GM12878 (cell line): ENCODE measurements around the gene LEFTY1. TPM values are rescaled to one million over a fixed set of nuclear protein-coding genes. Genes with fewer than 3 reads are reported as not detected.

Experiments used
- ATAC-seq: fragments of 200-7000 bp; cut with Tn5 transposase; 3 replicates; pipeline ENCODE4 v1.9.1; 2020; ENCODE audit warnings: mild to moderate bottlenecking, moderate library complexity
- BruUV-seq: library from RNA; stranded (reverse); fragments of 400-500 nt; replicated peaks from 2 replicates; lab custom pipeline; 2021; lab: Mats Ljungman, UMichigan
- CTCF ChIA-PET: fragments of 300-600 bp; sonication (Branson Sonifier 250); formaldehyde crosslinking; extraction: SDS; loops from one replicate; lab custom pipeline; 2021; ENCODE audit warnings: inconsistent platforms; lab: Yijun Ruan, JAX
- POLR2A ChIA-PET: fragments of 350-600 bp; formaldehyde crosslinking; extraction: SDS; loops from one replicate; lab custom pipeline; 2021; ENCODE audit warnings: inconsistent platforms; lab: Charles Lee
- RAD21 ChIA-PET: fragments of 300-600 bp; sonication (Branson Sonifier 250); formaldehyde crosslinking; loops from one replicate; lab custom pipeline; 2023; ENCODE audit warnings: antibody characterized with exemption; ENCODE audit not compliant: unreplicated experiment; lab: Charles Lee
- SMC1A ChIA-PET: fragments of 300-600 bp; sonication (Branson Sonifier 250); formaldehyde crosslinking; loops from one replicate; lab custom pipeline; 2023; ENCODE audit not compliant: unreplicated experiment, uncharacterized antibody; lab: Charles Lee
- DNase-seq: peaks from one replicate; pipeline ENCODE4 v3.0.0-alpha.2; 2011; ENCODE audit warnings: low read depth, low spot score
- FAIRE-seq: peaks from 3 replicates; lab custom pipeline; 2011; peaks lifted over from hg19 to GRCh38; lab: Jason Lieb, UNC
- H2AFZ ChIP-seq: 2 replicates; pipeline ENCODE4 v1.6.0; 2011; ENCODE audit warnings: low read depth, low read length, control low read depth; ENCODE audit not compliant: control insufficient read depth
- H3K27ac ChIP-seq: 2 replicates; pipeline ENCODE4 v1.5.1; 2011; ENCODE audit warnings: control low read depth; ENCODE audit not compliant: control insufficient read depth, insufficient read depth
- H3K27me3 ChIP-seq, 2 experiments: replicated peaks in 1 of 2; 2 replicates each; pipeline versions ENCODE4 v1.6.0 to v1.6.1; 2011; ENCODE audit warnings: low read length in 1 of 2; ENCODE audit not compliant: control insufficient read depth in 2 of 2, insufficient read depth in 2 of 2
- H3K36me3 ChIP-seq, 2 experiments: 2 replicates each; pipeline ENCODE4 v1.5.1; 2011; ENCODE audit warnings: low read length in 1 of 2; ENCODE audit not compliant: control insufficient read depth in 2 of 2, insufficient read depth in 2 of 2
- H3K4me1 ChIP-seq: 2 replicates; pipeline ENCODE4 v1.6.1; 2011; ENCODE audit warnings: mild to moderate bottlenecking, low read length, moderate library complexity, mixed read lengths; ENCODE audit not compliant: control insufficient read depth, insufficient read depth
- H3K4me2 ChIP-seq: 2 replicates; pipeline ENCODE4 v1.6.0; 2011; ENCODE audit warnings: control low read depth; ENCODE audit not compliant: control insufficient read depth, insufficient read depth
- H3K4me3 ChIP-seq: fragments of 200-600 bp; sonication (generic); 2 replicates; pipeline ENCODE4 v1.5.1; 2016
- H3K79me2 ChIP-seq: 2 replicates; pipeline ENCODE4 v1.6.0; 2011; ENCODE audit warnings: low read length; ENCODE audit not compliant: control insufficient read depth, insufficient read depth
- H3K9ac ChIP-seq: 2 replicates; pipeline ENCODE4 v1.8.0; 2011; ENCODE audit warnings: low read length, control low read depth, mixed read lengths; ENCODE audit not compliant: control insufficient read depth, insufficient read depth
- H3K9me3 ChIP-seq: replicated peaks from 3 replicates; pipeline ENCODE4 v1.5.1; 2011; ENCODE audit warnings: mild to moderate bottlenecking, low read length; ENCODE audit not compliant: control insufficient read depth, insufficient read depth
- H4K20me1 ChIP-seq: 2 replicates; pipeline ENCODE4 v1.6.0; 2011; ENCODE audit not compliant: control insufficient read depth, insufficient read depth
- BCL11A ChIP-seq: IDR thresholded peaks from 2 replicates; pipeline ENCODE4 v1.6.1; 2011; ENCODE audit warnings: low read depth, low read length
- CHD2 ChIP-seq: IDR thresholded peaks from 2 replicates; pipeline ENCODE4 v1.6.1; 2011; ENCODE audit warnings: low read depth, low read length, improper control_type of control experiment, borderline replicate concordance
- CREM ChIP-seq: IDR thresholded peaks from 2 replicates; pipeline ENCODE4 v1.6.1; 2014; ENCODE audit warnings: antibody characterized with exemption, low read depth
- ESRRA ChIP-seq: IDR thresholded peaks from 2 replicates; pipeline ENCODE4 v1.6.1; 2012; ENCODE audit warnings: mild to moderate bottlenecking, low read length, improper control_type of control experiment
- IRF4 ChIP-seq: IDR thresholded peaks from 2 replicates; pipeline ENCODE4 v1.6.1; 2011; ENCODE audit warnings: low read depth, low read length
- IRF5 ChIP-seq: fragments of 450-650 bp; IDR thresholded peaks from 2 replicates; pipeline ENCODE4 v1.6.1; 2017; ENCODE audit warnings: borderline replicate concordance
- LARP7 ChIP-seq: fragments of 450-650 bp; IDR thresholded peaks from 2 replicates; pipeline ENCODE4 v1.6.1; 2017; ENCODE audit warnings: mild to moderate bottlenecking
- MLLT1 ChIP-seq: fragments of 450-650 bp; IDR thresholded peaks from 2 replicates; pipeline ENCODE4 v1.6.1; 2016; ENCODE audit warnings: mild to moderate bottlenecking
- MTA2 ChIP-seq: fragments of 450-650 bp; IDR thresholded peaks from 2 replicates; pipeline ENCODE4 v1.6.1; 2016; ENCODE audit warnings: low read depth, mild to moderate bottlenecking, moderate library complexity
- NR2C2 ChIP-seq: IDR thresholded peaks from 2 replicates; pipeline ENCODE4 v1.6.1; 2011; ENCODE audit warnings: borderline replicate concordance, low read depth; ENCODE audit not compliant: control insufficient read depth, insufficient read length
- SP1 ChIP-seq: IDR thresholded peaks from one replicate; pipeline ENCODE4 v1.6.1; 2011; ENCODE audit warnings: low read depth, low read length
- USF2 ChIP-seq: IDR thresholded peaks from 2 replicates; pipeline ENCODE4 v1.6.1; 2011; ENCODE audit warnings: low read depth, low read length, improper control_type of control experiment, borderline replicate concordance
- ZNF687 ChIP-seq: fragments of 450-650 bp; IDR thresholded peaks from 2 replicates; pipeline ENCODE4 v1.6.1; 2017; ENCODE audit warnings: mild to moderate bottlenecking, moderate library complexity
- WGBS: methylation state at CpG from one replicate; pipeline ENCODE4 v1.1.6; 2016; ENCODE audit warnings: low lambda C conversion rate; ENCODE audit not compliant: insufficient replicate concordance, insufficient coverage; ENCODE audit errors: missing lambda C conversion rate; 5-methylcytosine and 5-hydroxymethylcytosine counted together
- in situ Hi-C: fragments of 300-500 bp; cut with MboI; formaldehyde crosslinking; loops from 9 replicates; pipeline ENCODE4 v1.14.3; 2018; ENCODE audit warnings: mixed read lengths
- intact Hi-C: fragments of 100-400 bp; cut with micrococcal nuclease; formaldehyde crosslinking; loops from one replicate; pipeline ENCODE4 v1.14.2; 2022; ENCODE audit not compliant: unreplicated experiment
- polyA plus RNA-seq, 11 experiments: library from polyadenylated mRNA; depleted of rRNA in 4 of 11; unstranded in 6 of 11; stranded (reverse) in 5 of 11; fragments of >200 nt; fragmentation: Nextera tagmentation in 4 of 11; fragmentation: Illumina TruSeq in 1 of 11; extraction: Ambion mirVana in 4 of 11; extraction: Trizol in 1 of 11; gene quantifications; 1 replicate in 1 of 11; 2 replicates in 10 of 11; pipeline versions ENCODE4 v1.2.1 to v1.2.3, GENCODE V29; 2011 to 2016; ENCODE audit warnings: inconsistent platforms in 2 of 11, missing spikeins in 2 of 11, low read depth in 1 of 11
- total RNA-seq, 4 experiments: library from RNA; depleted of rRNA in 3 of 4; stranded (reverse); fragments of >200 nt in 3 of 4; fragmentation: Illumina TruSeq in 1 of 4; extraction: Trizol in 1 of 4; gene quantifications; 2 replicates each; pipeline versions ENCODE4 v1.2.1 to v1.2.3, GENCODE V29; 2013 to 2021
- TF ChIP-seq, protein P1 (sequence below): fragments of 450-650 bp; IDR thresholded peaks from 2 replicates; pipeline ENCODE4 v1.6.1; 2017; ENCODE audit warnings: mild to moderate bottlenecking

LEFTY1 gene
- total and polyA plus RNA-seq, 10 of the 15 experiments (the other 5 are each of a cell fraction or from before 2014, with no cell fraction given) = 0.06 TPM; not detected in 8

GRCh38 chr1:225907341-225907740 lies 18.4 kb upstream of the LEFTY1 start (continued):
- TF ChIP-seq LARP7 (no peak), CREM (no peak)
- TF ChIP-seq, protein P1, sequence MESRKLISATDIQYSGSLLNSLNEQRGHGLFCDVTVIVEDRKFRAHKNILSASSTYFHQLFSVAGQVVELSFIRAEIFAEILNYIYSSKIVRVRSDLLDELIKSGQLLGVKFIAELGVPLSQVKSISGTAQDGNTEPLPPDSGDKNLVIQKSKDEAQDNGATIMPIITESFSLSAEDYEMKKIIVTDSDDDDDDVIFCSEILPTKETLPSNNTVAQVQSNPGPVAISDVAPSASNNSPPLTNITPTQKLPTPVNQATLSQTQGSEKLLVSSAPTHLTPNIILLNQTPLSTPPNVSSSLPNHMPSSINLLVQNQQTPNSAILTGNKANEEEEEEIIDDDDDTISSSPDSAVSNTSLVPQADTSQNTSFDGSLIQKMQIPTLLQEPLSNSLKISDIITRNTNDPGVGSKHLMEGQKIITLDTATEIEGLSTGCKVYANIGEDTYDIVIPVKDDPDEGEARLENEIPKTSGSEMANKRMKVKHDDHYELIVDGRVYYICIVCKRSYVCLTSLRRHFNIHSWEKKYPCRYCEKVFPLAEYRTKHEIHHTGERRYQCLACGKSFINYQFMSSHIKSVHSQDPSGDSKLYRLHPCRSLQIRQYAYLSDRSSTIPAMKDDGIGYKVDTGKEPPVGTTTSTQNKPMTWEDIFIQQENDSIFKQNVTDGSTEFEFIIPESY = no peak
- TF ChIP-seq, all 136 proteins: peak for 0

GRCh38 chr1:225906467-225906866 lies 17.5 kb upstream of the LEFTY1 start:
- FAIRE-seq (no peak), ATAC-seq (peak; percentile 13; the same call in 2 of the 3 replicates), DNase-seq (no peak)
- no peak overlapping the region for H3K9ac ChIP-seq
- no peak overlapping the region for H3K4me2 ChIP-seq
- H3K4me3 ChIP-seq = no peak overlapping the region
- ChIA-PET POLR2A (no interaction called here), RAD21 (no interaction called here), SMC1A (interaction anchor here (1.0 to 1.8 kb wide), 3 partner anchors 9 to 432 kb away, joined by 3 to 6 read pairs (median 4); no protein-coding TSS in a partner anchor), CTCF (interaction anchor here (1.2 to 1.3 kb wide), 2 partner anchors 24 to 28 kb away, joined by 3 read pairs; partner anchors contain the start of gene TMEM63A)
- intact Hi-C loops = no loop called here
- no peaks in the 10 kb centered on the region for H3K9me3 ChIP-seq
- H2AFZ ChIP-seq = no peak overlapping the region
- H4K20me1 ChIP-seq = no peaks in the 10 kb centered on the region
- H3K79me2 ChIP-seq = no peaks in the 10 kb centered on the region
- peaks cover 4% of the 10 kb centered on the region; the same call in 1 of the 2 replicates for H3K4me1 ChIP-seq
- no peak overlapping the region for H3K27ac ChIP-seq
- in situ Hi-C loops = no loop called here
- no TSS peak for BruUV-seq
- H3K36me3 ChIP-seq = no peaks in the 10 kb centered on the region
- 38% methylated on average over 6 of the region's 6 CpGs for WGBS
- no peaks in the 10 kb centered on the region for H3K27me3 ChIP-seq
- TF ChIP-seq BCL11A (no peak), ESRRA (no peak), NR2C2 (no peak), SP1 (no peak), IRF4 (no peak), CHD2 (no peak), ZNF687 (no peak), USF2 (no peak), MTA2 (no peak), IRF5 (no peak), MLLT1 (no peak)
